ENCODE data around the gene ATP8A2.

GRCh38 chr13:25783076-25783475 is 411.3 kb downstream of the ATP8A2 start:
- TF ChIP-seq CTCF (IDR thresholded peaks at IDR 0.05; ENCODE audit: insufficient read depth, low read depth, low read length) (no peak), EZH2 (IDR thresholded peaks at IDR 0.05; ENCODE audit: insufficient read depth, low read length) (no peak)

All from astrocyte (in vitro differentiated cells and primary cell).